Ascending aorta (tissue), 2 donors: Measurements from ENCODE around the gene SPEN. TPM values are rescaled to one million over a fixed set of nuclear protein-coding genes. Genes with fewer than 3 reads are reported as not detected.
A peak's percentile ranks its signal among the peaks of the same experiment; 100 is the strongest.
"Not testable (repeated sequence)": the region's sequence is repeated elsewhere in the genome, so short reads cannot be mapped to it uniquely, and the experiment has no call there.

Experiments
- DNase-seq, 2 donors: peaks; one replicate each; pipeline ENCODE4 v3.0.0-alpha.2; 2019; ENCODE audit warnings: low spot score in 2 of 2
- H3K27ac ChIP-seq, 2 donors: fragments of 200-600 bp; sonication (generic); one replicate each; pipeline ENCODE4 v1.5.1; 2016 to 2017; ENCODE audit warnings: mild to moderate bottlenecking in 1 of 2
- H3K27me3 ChIP-seq: fragments of 200-600 bp; sonication (generic); one replicate; pipeline ENCODE4 v1.5.1; 2017
- H3K36me3 ChIP-seq, 2 donors: fragments of 200-600 bp; sonication (generic); one replicate each; pipeline ENCODE4 v1.5.1; 2016
- H3K4me1 ChIP-seq, 2 donors: fragments of 200-600 bp; sonication (generic); one replicate each; pipeline ENCODE4 v1.5.1; 2016 to 2017; ENCODE audit warnings: mild to moderate bottlenecking in 1 of 2
- H3K4me3 ChIP-seq, 2 donors: fragments of 200-600 bp; sonication (generic); one replicate each; pipeline ENCODE4 v1.5.1; 2016 to 2017; ENCODE audit warnings: mild to moderate bottlenecking in 1 of 2
- H3K9me3 ChIP-seq, 2 donors: fragments of 200-600 bp; sonication (generic); one replicate each; pipeline ENCODE4 v1.5.1; 2016
- CTCF ChIP-seq, 3 experiments: fragments of 200-600 bp in 2 of 3; fragments of 450-650 bp in 1 of 3; sonication (generic) in 2 of 3; IDR thresholded peaks; one replicate each; pipeline ENCODE4 v1.5.1; 2016 to 2019; ENCODE audit warnings: antibody characterized with exemption in 3 of 3, mild to moderate bottlenecking in 1 of 3, moderate library complexity in 1 of 3
- intact Hi-C: fragments of 100-400 bp; cut with DNase I; formaldehyde crosslinking; loops from one replicate; pipeline ENCODE4 v1.15.1; 2023
- total RNA-seq: library from RNA; depleted of rRNA; stranded (reverse); fragments of >200 nt; gene quantifications from one replicate; pipeline ENCODE4 v1.1.0, GENCODE V29; 2016

The SPEN gene
- total RNA-seq, 1 donor from 2014 or later, result 53.9 TPM

GRCh38 chr1:15972409-15972808, 124.9 kb downstream of the SPEN start:
- Histone ChIP-seq H3K9me3 (no peaks in the 10 kb centered on the region), H3K27ac (no peak overlapping the region), H3K27me3 (no peaks in the 10 kb centered on the region), H3K4me3 (no peak overlapping the region), H3K4me1 (peaks cover 5 to 14% of the 10 kb centered on the region in 2 donors), H3K36me3 (peaks cover 23 to 25% of the 10 kb centered on the region in 2 donors)
- TF ChIP-seq CTCF (IDR thresholded peaks at IDR 0.05), result no peak
- intact Hi-C loops, result no loop called here
- DNase-seq, result no peak

- DNase-seq, result no peak
- H3K27ac ChIP-seq, result no peak overlapping the region
- peaks cover 5 to 14% of the 10 kb centered on the region in 2 donors for H3K4me1 ChIP-seq
These were observed 126.3 kb downstream of the SPEN start for GRCh38 chr1:15973772-15974171.

GRCh38 chr1:15974855-15975254, 127.3 kb downstream of the SPEN start:
- intact Hi-C loops, result no loop called here
- Histone ChIP-seq H3K4me1 (peaks cover 5 to 14% of the 10 kb centered on the region in 2 donors), H3K36me3 (peaks cover 8 to 14% of the 10 kb centered on the region in 2 donors), H3K27me3 (no peaks in the 10 kb centered on the region), H3K9me3 (no peaks in the 10 kb centered on the region), H3K4me3 (peak overlapping the region; percentile 81 to 84), H3K27ac (no peak overlapping the region)
- DNase-seq, result no peak
- no peak for TF ChIP-seq CTCF (IDR thresholded peaks at IDR 0.05)

More at GRCh38 chr1:15973772-15974171, 126.3 kb downstream of the SPEN start:
- H3K4me3 ChIP-seq, result no peak overlapping the region
- intact Hi-C loops, result no loop called here
- H3K36me3 ChIP-seq, result peaks cover 19 to 24% of the 10 kb centered on the region in 2 donors
- H3K9me3 ChIP-seq, result no peaks in the 10 kb centered on the region
- TF ChIP-seq CTCF (IDR thresholded peaks at IDR 0.05), result no peak
- no peaks in the 10 kb centered on the region for H3K27me3 ChIP-seq

- H3K9me3 ChIP-seq, result no peaks in the 10 kb centered on the region
- peaks cover 8 to 13% of the 10 kb centered on the region in 2 donors for H3K36me3 ChIP-seq
- no peaks in the 10 kb centered on the region for H3K27me3 ChIP-seq
- intact Hi-C loops, result no loop called here
- no peak for TF ChIP-seq CTCF (IDR thresholded peaks at IDR 0.05)
- H3K4me1 ChIP-seq, result peaks cover 5 to 14% of the 10 kb centered on the region in 2 donors
- DNase-seq, result peak in 1 of 2 donors; percentile 79
- peak overlapping the region; percentile 81 to 84 for H3K4me3 ChIP-seq
- H3K27ac ChIP-seq, result peak overlapping the region; percentile 77 to 80
These were observed 127.9 kb downstream of the SPEN start for GRCh38 chr1:15975358-15975804.

- peak; percentile 69 to 96 for DNase-seq
- intact Hi-C loops, result loop anchor here (2.0 kb wide), 1 partner anchor 25 kb away; no protein-coding TSS in a partner anchor
- Histone ChIP-seq H3K27me3 (no peaks in the 10 kb centered on the region), H3K27ac (peak within 1 kb of the TSS; percentile 77 to 80), H3K9me3 (no peaks in the 10 kb centered on the region), H3K36me3 (peaks cover 8 to 13% of the 10 kb centered on the region in 2 donors), H3K4me3 (peak within 1 kb of the TSS; percentile 81 to 84), H3K4me1 (peaks cover 5 to 14% of the 10 kb centered on the region in 2 donors)
- TF ChIP-seq CTCF (IDR thresholded peaks at IDR 0.05), result peak in 1 of 3 experiments; percentile 6
These were observed 128.5 kb downstream of the SPEN start, which contains the start of gene ZBTB17 for GRCh38 chr1:15975805-15976680. Gene ZBTB17, minus strand, starts transcription at chr1:15976101. Its CDS starts 27,606 bp downstream, at chr1:15948495.

GRCh38 chr1:15977947-15978346, 130.4 kb downstream of the SPEN start:
- H3K27me3 ChIP-seq, H3K36me3 ChIP-seq, H3K9me3 ChIP-seq, H3K27ac ChIP-seq, H3K4me3 ChIP-seq, DNase-seq: not testable (repeated sequence)
- intact Hi-C loops, result loop anchor here (2.0 kb wide), 1 partner anchor 27 kb away; no protein-coding TSS in a partner anchor
- peaks cover 5 to 14% of the 10 kb centered on the region in 2 donors for H3K4me1 ChIP-seq
